OCI-LY7 (cell line): ENCODE results near the gene TRMT1. TPM values are rescaled to one million over a fixed set of nuclear protein-coding genes. Genes with fewer than 3 reads are reported as not detected.

Experiments
- BruUV-seq: library from RNA; stranded (reverse); fragments of 400-500 nt; replicated peaks from 2 replicates; lab custom pipeline; 2021; lab: Mats Ljungman, UMichigan
- CTCF ChIA-PET: fragments of 300-600 bp; sonication (Branson Sonifier 250); formaldehyde crosslinking; loops from one replicate; lab custom pipeline; 2022; ENCODE audit warnings: antibody characterized with exemption; ENCODE audit not compliant: unreplicated experiment; lab: Charles Lee
- POLR2A ChIA-PET: fragments of 300-600 bp; sonication (Branson Sonifier 250); formaldehyde crosslinking; loops from one replicate; lab custom pipeline; 2022; ENCODE audit warnings: antibody characterized with exemption; lab: Charles Lee
- DNase-seq: peaks from one replicate; pipeline ENCODE4 v3.0.0-alpha.2; 2015; ENCODE audit warnings: low spot score
- H2AFZ ChIP-seq: fragments of 200-600 bp; sonication (generic), shearing (Covaris generic); 2 replicates; pipeline ENCODE4 v1.6.1; 2014; ENCODE audit warnings: mild to moderate bottlenecking, antibody characterized with exemption, low read length, moderate library complexity
- H3K27ac ChIP-seq: fragments of 200-600 bp; sonication (generic); 2 replicates; pipeline ENCODE4 v1.5.1; 2014; ENCODE audit warnings: mixed run types, low read depth, mild to moderate bottlenecking, moderate library complexity, low read length, inconsistent platforms; ENCODE audit not compliant: poor library complexity, severe bottlenecking
- H3K36me3 ChIP-seq: fragments of 200-600 bp; sonication (generic); 2 replicates; pipeline ENCODE4 v1.6.1; 2014; ENCODE audit warnings: mild to moderate bottlenecking, antibody characterized with exemption, low read length, moderate library complexity, mixed read lengths; ENCODE audit not compliant: insufficient read depth
- H3K4me1 ChIP-seq: fragments of 200-600 bp; sonication (generic); 2 replicates; pipeline ENCODE4 v1.5.1; 2014; ENCODE audit warnings: mild to moderate bottlenecking, low read length; ENCODE audit not compliant: insufficient read depth, poor library complexity, severe bottlenecking
- H3K4me2 ChIP-seq: fragments of 200-600 bp; sonication (generic); 2 replicates; pipeline ENCODE4 v1.6.1; 2014; ENCODE audit warnings: mild to moderate bottlenecking, low read length
- H3K4me3 ChIP-seq: fragments of 200-600 bp; sonication (generic); 2 replicates; pipeline ENCODE4 v1.5.1; 2014; ENCODE audit warnings: mild to moderate bottlenecking, low read depth, low read length; ENCODE audit not compliant: poor library complexity, severe bottlenecking
- H3K79me2 ChIP-seq: fragments of 200-600 bp; sonication (generic); 2 replicates; pipeline ENCODE4 v1.6.1; 2016; ENCODE audit warnings: low read depth, mild to moderate bottlenecking, low read length, moderate library complexity, mixed read lengths; ENCODE audit not compliant: insufficient read depth
- H3K9me2 ChIP-seq: fragments of 200-600 bp; sonication (generic); 2 replicates; pipeline ENCODE4 v1.6.1; 2016; ENCODE audit warnings: mild to moderate bottlenecking, low read length, mixed read lengths; ENCODE audit not compliant: insufficient read depth
- H3K9me3 ChIP-seq: fragments of 200-600 bp; sonication (generic); 2 replicates; pipeline ENCODE4 v1.6.1; 2014; ENCODE audit warnings: mild to moderate bottlenecking, mixed run types, low read length, mixed read lengths
- H4K20me1 ChIP-seq: fragments of 200-600 bp; sonication (generic); 2 replicates; pipeline ENCODE4 v1.6.1; 2014; ENCODE audit warnings: mild to moderate bottlenecking, antibody characterized with exemption, low read length, moderate library complexity, mixed read lengths; ENCODE audit not compliant: insufficient read depth
- EZH2phosphoT487 ChIP-seq: fragments of 200-600 bp; sonication (generic); IDR thresholded peaks from 2 replicates; pipeline ENCODE4 v1.6.1; 2018; ENCODE audit warnings: low read depth, borderline replicate concordance, mild to moderate bottlenecking, mixed run types, antibody characterized with exemption, low read length, moderate library complexity, mixed read lengths
- intact Hi-C: fragments of 100-400 bp; cut with micrococcal nuclease; formaldehyde crosslinking; loops from one replicate; pipeline ENCODE4 v1.10.0; 2022; ENCODE audit not compliant: unreplicated experiment
- total RNA-seq, 2 experiments: library from RNA; depleted of rRNA in 1 of 2; stranded (reverse); fragments of >200 nt in 1 of 2; shearing (Covaris generic) in 1 of 2; gene quantifications; 2 replicates each; pipeline ENCODE4 v1.2.3, GENCODE V29; 2014 to 2022
- TF ChIP-seq, protein P1 (sequence below): fragments of 200-600 bp; sonication (generic); conservative IDR thresholded peaks from 2 replicates; pipeline ENCODE4 v1.5.1; 2014; ENCODE audit warnings: mild to moderate bottlenecking, antibody characterized with exemption, low read length, moderate library complexity, mixed read lengths

The TRMT1 gene
- total RNA-seq, 2 experiments from 2014 or later: 50.4 to 56.8 TPM

DNA sequence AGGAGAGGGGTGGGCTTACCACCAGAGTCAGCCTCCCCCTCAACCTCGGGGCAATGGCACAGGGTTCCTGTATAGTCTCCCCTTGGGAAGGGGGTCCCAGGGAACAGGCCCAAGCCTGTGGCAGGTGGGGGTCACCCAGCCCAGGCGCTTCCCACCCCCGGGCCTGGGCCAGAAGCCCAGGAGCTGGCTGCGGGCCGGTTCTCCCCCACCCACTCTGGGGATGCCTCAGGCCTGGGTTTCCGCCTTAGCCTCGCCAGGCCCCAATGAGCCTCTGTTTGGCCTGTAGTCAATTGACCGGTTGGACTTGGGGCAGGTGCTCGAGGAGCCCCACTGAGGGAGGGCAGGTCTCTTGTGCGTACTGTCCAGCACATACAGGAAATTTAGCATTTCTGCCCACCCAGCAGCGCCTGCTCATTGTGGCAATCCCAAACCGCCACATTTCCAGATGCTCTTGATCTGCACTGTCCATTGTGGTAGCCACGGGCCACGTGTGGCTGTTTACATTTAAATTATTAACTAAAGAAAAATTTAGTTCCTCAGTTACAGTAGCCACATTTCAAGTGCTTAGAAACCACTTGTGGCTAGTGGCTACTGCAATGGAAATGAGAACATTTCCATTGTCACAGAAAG lies 23.8 kb downstream of the TRMT1 start:
- Histone ChIP-seq H3K27ac (no peak overlapping the region), H3K9me2 (no peaks in the 10 kb centered on the region), H3K4me3 (no peak overlapping the region), H3K36me3 (no peaks in the 10 kb centered on the region), H4K20me1 (no peaks in the 10 kb centered on the region), H3K4me1 (peaks cover 38% of the 10 kb centered on the region), H3K9me3 (no peaks in the 10 kb centered on the region), H3K4me2 (no peak overlapping the region), H3K79me2 (no peaks in the 10 kb centered on the region), H2AFZ (no peak overlapping the region)
- no TSS peak for BruUV-seq
- POLR2A ChIA-PET: no interaction called here
- intact Hi-C loops: loop anchor here (1.0 to 5.0 kb wide), 2 partner anchors 60 to 115 kb away; no protein-coding TSS in a partner anchor
- no peak for DNase-seq
- CTCF ChIA-PET: no interaction called here
- TF ChIP-seq, protein P1, sequence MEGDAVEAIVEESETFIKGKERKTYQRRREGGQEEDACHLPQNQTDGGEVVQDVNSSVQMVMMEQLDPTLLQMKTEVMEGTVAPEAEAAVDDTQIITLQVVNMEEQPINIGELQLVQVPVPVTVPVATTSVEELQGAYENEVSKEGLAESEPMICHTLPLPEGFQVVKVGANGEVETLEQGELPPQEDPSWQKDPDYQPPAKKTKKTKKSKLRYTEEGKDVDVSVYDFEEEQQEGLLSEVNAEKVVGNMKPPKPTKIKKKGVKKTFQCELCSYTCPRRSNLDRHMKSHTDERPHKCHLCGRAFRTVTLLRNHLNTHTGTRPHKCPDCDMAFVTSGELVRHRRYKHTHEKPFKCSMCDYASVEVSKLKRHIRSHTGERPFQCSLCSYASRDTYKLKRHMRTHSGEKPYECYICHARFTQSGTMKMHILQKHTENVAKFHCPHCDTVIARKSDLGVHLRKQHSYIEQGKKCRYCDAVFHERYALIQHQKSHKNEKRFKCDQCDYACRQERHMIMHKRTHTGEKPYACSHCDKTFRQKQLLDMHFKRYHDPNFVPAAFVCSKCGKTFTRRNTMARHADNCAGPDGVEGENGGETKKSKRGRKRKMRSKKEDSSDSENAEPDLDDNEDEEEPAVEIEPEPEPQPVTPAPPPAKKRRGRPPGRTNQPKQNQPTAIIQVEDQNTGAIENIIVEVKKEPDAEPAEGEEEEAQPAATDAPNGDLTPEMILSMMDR: no peak
- TF ChIP-seq EZH2phosphoT487: no peak

DNA sequence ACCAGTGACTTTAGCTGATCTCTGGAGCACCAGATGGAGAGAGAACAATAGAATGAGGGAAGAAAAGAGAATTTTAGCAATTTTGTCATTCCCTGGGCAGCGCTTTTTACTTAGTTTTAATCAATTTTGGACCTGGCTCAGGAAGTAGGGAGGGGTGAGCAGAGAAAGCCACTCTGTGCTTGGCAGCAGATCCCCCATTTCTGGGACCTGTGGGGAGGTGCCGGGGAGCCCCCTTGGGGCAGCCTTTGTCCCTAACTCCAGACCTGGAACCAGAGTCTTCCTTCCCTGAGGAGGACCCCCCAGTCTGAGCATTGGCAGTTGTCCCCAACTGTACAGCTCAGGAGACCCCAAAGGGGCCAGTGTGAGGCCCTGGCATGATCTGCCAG lies 24.4 kb downstream of the TRMT1 start:
- Histone ChIP-seq H3K4me1 (peaks cover 34% of the 10 kb centered on the region), H3K36me3 (no peaks in the 10 kb centered on the region), H2AFZ (no peak overlapping the region), H4K20me1 (no peaks in the 10 kb centered on the region), H3K9me2 (no peaks in the 10 kb centered on the region), H3K79me2 (no peaks in the 10 kb centered on the region), H3K27ac (no peak overlapping the region), H3K4me2 (no peak overlapping the region), H3K4me3 (no peak overlapping the region), H3K9me3 (no peaks in the 10 kb centered on the region)
- TF ChIP-seq, protein P1: no peak
- TF ChIP-seq EZH2phosphoT487: no peak
- ChIA-PET POLR2A (no interaction called here), CTCF (no interaction called here)
- intact Hi-C loops: loop anchor here (5.0 kb wide), 1 partner anchor 60 kb away; no protein-coding TSS in a partner anchor
- BruUV-seq: no TSS peak
- DNase-seq: no peak
